Fibroblast of gingiva (primary cell): ENCODE data around the gene POLD2.

Source experiments
- DNase-seq: peaks from one replicate; pipeline ENCODE4 v3.0.0-alpha.2; 2011; ENCODE audit warnings: low read depth

The POLD2 gene

GRCh38 chr7:44064791-44065430, 58.4 kb downstream of the POLD2 start:
- DNase-seq = no peak
